ENCODE data around the gene ELOVL3. TPM values are rescaled to one million over a fixed set of nuclear protein-coding genes. Genes with fewer than 3 reads are reported as not detected.

Gene ELOVL3
- total RNA-seq, 1 experiment from 2014 or later: not detected

DNA sequence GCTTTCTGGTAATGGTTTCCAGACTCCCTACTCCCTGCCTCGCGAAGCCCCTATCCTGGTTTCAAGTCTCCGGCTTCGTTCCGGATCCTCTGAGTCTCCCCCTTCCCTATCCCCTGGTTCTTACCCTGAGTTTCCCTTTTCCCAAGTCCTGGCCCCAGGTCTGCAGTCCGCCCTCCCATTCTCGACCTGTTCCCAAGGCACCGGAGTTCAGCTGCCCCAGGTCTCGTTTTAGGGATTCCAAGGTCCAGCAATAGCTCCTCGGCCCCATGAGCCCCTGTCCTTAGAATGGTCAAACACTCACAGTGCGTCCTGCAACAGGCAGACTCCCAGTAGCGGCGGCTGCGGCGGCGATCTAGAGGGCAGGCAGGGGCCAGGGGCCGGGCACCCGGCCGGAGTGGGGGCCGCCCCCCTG is 14.9 kb downstream of the ELOVL3 start:
- TF ChIP-seq, protein P1, sequence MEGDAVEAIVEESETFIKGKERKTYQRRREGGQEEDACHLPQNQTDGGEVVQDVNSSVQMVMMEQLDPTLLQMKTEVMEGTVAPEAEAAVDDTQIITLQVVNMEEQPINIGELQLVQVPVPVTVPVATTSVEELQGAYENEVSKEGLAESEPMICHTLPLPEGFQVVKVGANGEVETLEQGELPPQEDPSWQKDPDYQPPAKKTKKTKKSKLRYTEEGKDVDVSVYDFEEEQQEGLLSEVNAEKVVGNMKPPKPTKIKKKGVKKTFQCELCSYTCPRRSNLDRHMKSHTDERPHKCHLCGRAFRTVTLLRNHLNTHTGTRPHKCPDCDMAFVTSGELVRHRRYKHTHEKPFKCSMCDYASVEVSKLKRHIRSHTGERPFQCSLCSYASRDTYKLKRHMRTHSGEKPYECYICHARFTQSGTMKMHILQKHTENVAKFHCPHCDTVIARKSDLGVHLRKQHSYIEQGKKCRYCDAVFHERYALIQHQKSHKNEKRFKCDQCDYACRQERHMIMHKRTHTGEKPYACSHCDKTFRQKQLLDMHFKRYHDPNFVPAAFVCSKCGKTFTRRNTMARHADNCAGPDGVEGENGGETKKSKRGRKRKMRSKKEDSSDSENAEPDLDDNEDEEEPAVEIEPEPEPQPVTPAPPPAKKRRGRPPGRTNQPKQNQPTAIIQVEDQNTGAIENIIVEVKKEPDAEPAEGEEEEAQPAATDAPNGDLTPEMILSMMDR (IDR thresholded peaks at IDR 0.05; ENCODE audit: unreplicated experiment): no peak
- POLR2A ChIA-PET: no interaction called here
- Mint-ChIP-seq H3K9me3 (ENCODE audit: unreplicated experiment) (no peaks in the 10 kb centered on the region), H3K4me3 (ENCODE audit: unreplicated experiment) (no peak overlapping the region), H3K36me3 (ENCODE audit: insufficient read depth, unreplicated experiment) (peaks cover 6% of the 10 kb centered on the region), H3K27ac (ENCODE audit: low read depth, unreplicated experiment) (no peak overlapping the region), H3K27me3 (ENCODE audit: insufficient read depth, unreplicated experiment) (no peaks in the 10 kb centered on the region), H3K4me1 (ENCODE audit: insufficient read depth, unreplicated experiment) (peaks cover 24% of the 10 kb centered on the region)
- CTCF ChIA-PET: interaction anchor here (0.7 to 1.7 kb wide), 5 partner anchors 14 to 158 kb away, joined by 3 to 5 read pairs (median 3); no protein-coding TSS in a partner anchor
- intact Hi-C loops (cut with micrococcal nuclease): no loop called here
- DNase-seq (ENCODE audit: unreplicated experiment): no peak
- BruUV-seq (replicated peaks): no TSS peak

DNA sequence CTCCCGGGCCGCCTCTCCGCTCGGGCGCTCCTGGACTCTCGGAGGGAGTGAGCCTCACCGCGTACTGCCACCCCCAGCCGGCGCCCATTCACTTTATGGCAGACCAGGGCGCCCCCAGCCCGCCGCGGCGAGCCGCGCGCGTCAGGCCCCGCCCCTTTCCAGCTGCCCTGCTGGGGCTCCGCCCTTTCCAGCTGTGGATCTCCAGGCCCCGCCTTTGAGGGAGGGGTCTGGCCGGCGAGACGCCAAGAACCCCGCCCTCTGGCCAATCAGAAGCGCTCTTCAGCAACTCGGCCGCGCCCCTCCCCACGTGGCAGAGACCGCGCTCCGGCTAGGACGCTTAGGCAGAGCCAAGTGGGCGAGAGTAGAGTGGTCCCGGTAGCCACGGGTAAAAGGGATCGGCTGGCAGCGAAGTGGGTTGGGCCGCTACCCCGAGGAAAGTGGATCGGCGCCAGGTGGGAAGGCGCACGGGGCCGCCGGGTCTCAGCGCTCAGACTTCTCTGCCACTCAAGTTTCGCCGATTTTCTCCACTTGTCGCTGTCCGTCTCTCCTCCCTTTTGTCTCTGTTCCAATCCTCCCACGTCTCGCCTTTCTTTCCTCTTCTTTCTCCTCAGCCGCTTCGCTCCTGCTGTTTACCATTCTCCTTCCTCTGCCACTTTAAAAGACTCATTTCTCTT is 15.5 kb downstream of the ELOVL3 start, which contains the start of gene PITX3:
TSS of gene PITX3 (minus strand) at position 69 of the 674 bp plus-strand sequence. CDS start 9,432 bp downstream, outside the sequence.
- Mint-ChIP-seq H3K36me3 (ENCODE audit: insufficient read depth, unreplicated experiment) (peaks cover 6% of the 10 kb centered on the region), H3K4me3 (ENCODE audit: unreplicated experiment) (peak within 1 kb of the TSS; percentile 67), H3K4me1 (ENCODE audit: insufficient read depth, unreplicated experiment) (peaks cover 28% of the 10 kb centered on the region), H3K27me3 (ENCODE audit: insufficient read depth, unreplicated experiment) (no peaks in the 10 kb centered on the region), H3K27ac (ENCODE audit: low read depth, unreplicated experiment) (no peak within 1 kb of the TSS), H3K9me3 (ENCODE audit: unreplicated experiment) (no peaks in the 10 kb centered on the region)
- BruUV-seq (replicated peaks): no TSS peak
- POLR2A ChIA-PET: no interaction called here
- TF ChIP-seq, protein P1 (IDR thresholded peaks at IDR 0.05; ENCODE audit: unreplicated experiment): no peak
- CTCF ChIA-PET: interaction anchor here (0.9 to 1.1 kb wide), 2 partner anchors 15 to 111 kb away, joined by 3 to 4 read pairs; no protein-coding TSS in a partner anchor
- intact Hi-C loops (cut with micrococcal nuclease): no loop called here
- peak; percentile 49 for DNase-seq (ENCODE audit: unreplicated experiment)

DNA sequence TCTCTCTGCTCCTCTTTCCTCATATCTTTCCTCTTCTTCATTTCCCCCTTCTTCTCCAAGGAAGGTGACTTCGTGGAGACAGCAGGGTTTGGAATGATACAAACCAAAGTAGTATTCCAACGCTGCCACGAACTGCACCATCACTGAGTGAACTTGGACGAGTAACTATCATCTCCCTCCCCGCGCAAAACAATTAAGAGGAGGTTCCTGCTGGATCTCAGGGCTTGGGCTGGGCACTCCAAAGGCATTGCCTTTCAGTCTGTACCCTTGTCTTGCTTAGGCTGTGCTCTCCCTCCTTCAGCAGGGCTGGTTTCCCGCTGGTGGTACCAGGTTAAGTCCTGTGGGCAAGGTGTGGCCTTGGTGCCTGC is 16.0 kb downstream of the ELOVL3 start:
- TF ChIP-seq, protein P1 (IDR thresholded peaks at IDR 0.05; ENCODE audit: unreplicated experiment): no peak
- no peak for DNase-seq (ENCODE audit: unreplicated experiment)
- intact Hi-C loops (cut with micrococcal nuclease): no loop called here
- Mint-ChIP-seq H3K4me1 (ENCODE audit: insufficient read depth, unreplicated experiment) (peaks cover 33% of the 10 kb centered on the region), H3K27ac (ENCODE audit: low read depth, unreplicated experiment) (no peak overlapping the region), H3K27me3 (ENCODE audit: insufficient read depth, unreplicated experiment) (no peaks in the 10 kb centered on the region), H3K36me3 (ENCODE audit: insufficient read depth, unreplicated experiment) (peaks cover 6% of the 10 kb centered on the region), H3K4me3 (ENCODE audit: unreplicated experiment) (peak overlapping the region; percentile 67), H3K9me3 (ENCODE audit: unreplicated experiment) (no peaks in the 10 kb centered on the region)
- ChIA-PET POLR2A (no interaction called here), CTCF (interaction anchor here (1.0 kb wide), 1 partner anchor 12 kb away, joined by 3 read pairs; no protein-coding TSS in a partner anchor)
- no TSS peak for BruUV-seq (replicated peaks)

DNA sequence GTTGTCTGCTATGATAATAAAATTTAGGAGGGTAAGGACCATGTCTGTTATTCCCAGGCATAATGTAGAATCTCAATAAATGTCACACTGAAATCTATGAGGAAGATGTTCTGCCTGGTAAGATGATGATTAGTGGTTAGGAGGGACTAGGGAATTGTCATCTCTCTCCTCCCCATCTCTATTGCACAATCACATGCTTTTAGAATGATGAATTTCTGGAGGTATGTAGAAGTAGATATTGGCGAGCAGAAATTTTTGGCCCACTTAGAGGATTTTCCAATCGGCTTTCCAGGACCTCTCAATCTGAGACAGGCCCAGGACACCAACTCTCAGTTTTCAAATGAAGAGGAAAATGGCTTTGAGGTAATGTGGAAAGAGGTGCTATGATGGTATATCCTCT is 17.2 kb downstream of the ELOVL3 start:
- no TSS peak for BruUV-seq (replicated peaks)
- H3K36me3 Mint-ChIP-seq (ENCODE audit: insufficient read depth, unreplicated experiment): peaks cover 6% of the 10 kb centered on the region
- no peak overlapping the region for H3K4me3 Mint-ChIP-seq (ENCODE audit: unreplicated experiment)
- TF ChIP-seq, protein P1 (IDR thresholded peaks at IDR 0.05; ENCODE audit: unreplicated experiment): no peak
- ChIA-PET CTCF (interaction anchor here (0.6 to 1.4 kb wide), 5 partner anchors 13 to 179 kb away, joined by 3 to 5 read pairs (median 3); no protein-coding TSS in a partner anchor), POLR2A (interaction anchor here (1.2 to 2.5 kb wide), 2 partner anchors 9 to 154 kb away, joined by 4 to 10 read pairs; no protein-coding TSS in a partner anchor)
- H3K9me3 Mint-ChIP-seq (ENCODE audit: unreplicated experiment): no peaks in the 10 kb centered on the region
- intact Hi-C loops (cut with micrococcal nuclease): no loop called here
- peak; percentile 69 for DNase-seq (ENCODE audit: unreplicated experiment)
- H3K27ac Mint-ChIP-seq (ENCODE audit: low read depth, unreplicated experiment): peak overlapping the region; percentile 8
- peaks cover 45% of the 10 kb centered on the region for H3K4me1 Mint-ChIP-seq (ENCODE audit: insufficient read depth, unreplicated experiment)
- no peaks in the 10 kb centered on the region for H3K27me3 Mint-ChIP-seq (ENCODE audit: insufficient read depth, unreplicated experiment)

All from MCF 10A (cell line).